Naive thymus-derived CD4-positive, alpha-beta T cell (primary cell): ENCODE data around the gene HOXD4. TPM values are rescaled to one million over a fixed set of nuclear protein-coding genes. Genes with fewer than 3 reads are reported as not detected.

Experiments used
- ATAC-seq: fragments of 150-1000 bp; cut with Tn5 transposase; 2 replicates; pipeline ENCODE4 v1.10.0; 2021; ENCODE audit warnings: mild to moderate bottlenecking, moderate library complexity
- CTCF ChIA-PET: fragments of 350-600 bp; sonication (Branson Sonifier 250); formaldehyde crosslinking; loops from one replicate; lab custom pipeline; 2021; ENCODE audit warnings: antibody characterized with exemption; lab: Charles Lee
- POLR2A ChIA-PET: fragments of 350-600 bp; sonication (Branson Sonifier 250); formaldehyde crosslinking; loops from one replicate; lab custom pipeline; 2021; ENCODE audit warnings: antibody characterized with exemption, inconsistent platforms; lab: Charles Lee
- DNase-seq, 9 donors: peaks; one replicate each; pipeline versions ENCODE4 v3.0.0 to v3.0.0-alpha.2; 2020 to 2022; ENCODE audit warnings: mixed read lengths in 1 of 9
- H3K27ac ChIP-seq: one replicate; pipeline ENCODE4 v1.7.0; 2013; ENCODE audit warnings: mild to moderate bottlenecking, low read depth, low read length, moderate library complexity
- H3K27me3 ChIP-seq, 2 donors: one replicate each; pipeline ENCODE4 v1.7.0; 2013; ENCODE audit warnings: low read length in 2 of 2, mild to moderate bottlenecking in 2 of 2, moderate library complexity in 2 of 2; ENCODE audit not compliant: control insufficient read depth in 2 of 2, insufficient read depth in 2 of 2
- H3K36me3 ChIP-seq, 3 experiments: 1 replicate in 2 of 3; 2 replicates in 1 of 3; pipeline ENCODE4 v1.7.0; 2013; ENCODE audit warnings: low read length in 3 of 3, mild to moderate bottlenecking in 3 of 3, moderate library complexity in 1 of 3; ENCODE audit not compliant: insufficient read depth in 3 of 3, control insufficient read depth in 2 of 3
- H3K4me1 ChIP-seq, 2 donors: one replicate each; pipeline ENCODE4 v1.7.0; 2013; ENCODE audit warnings: low read length in 2 of 2, mild to moderate bottlenecking in 2 of 2, moderate library complexity in 1 of 2; ENCODE audit not compliant: control insufficient read depth in 2 of 2, insufficient read depth in 2 of 2
- H3K4me3 ChIP-seq: 2 replicates; pipeline ENCODE4 v1.7.0; 2013; ENCODE audit warnings: mild to moderate bottlenecking, low read length
- H3K9me3 ChIP-seq, 3 experiments: 1 replicate in 2 of 3; 2 replicates in 1 of 3; pipeline ENCODE4 v1.7.0; 2013; ENCODE audit warnings: low read length in 3 of 3; ENCODE audit not compliant: control insufficient read depth in 2 of 3
- H3K27ac Mint-ChIP-seq, 9 donors: one replicate each; pipeline ENCODE4 v1.8.0; 2020 to 2022; ENCODE audit warnings: mixed read lengths in 9 of 9, mild to moderate bottlenecking in 8 of 9, moderate library complexity in 5 of 9, inconsistent platforms in 2 of 9
- H3K27me3 Mint-ChIP-seq, 5 donors: one replicate each; pipeline ENCODE4 v1.8.0; 2021 to 2022; ENCODE audit warnings: mixed read lengths in 5 of 5, mild to moderate bottlenecking in 1 of 5
- H3K36me3 Mint-ChIP-seq, 5 donors: one replicate each; pipeline ENCODE4 v1.8.0; 2020 to 2022; ENCODE audit warnings: mixed read lengths in 5 of 5, mild to moderate bottlenecking in 3 of 5, inconsistent platforms in 1 of 5
- H3K4me1 Mint-ChIP-seq, 7 donors: one replicate each; pipeline ENCODE4 v1.8.0; 2020 to 2022; ENCODE audit warnings: mixed read lengths in 7 of 7, mild to moderate bottlenecking in 3 of 7, inconsistent platforms in 1 of 7
- H3K4me3 Mint-ChIP-seq, 10 donors: one replicate each; pipeline ENCODE4 v1.8.0; 2020 to 2022; ENCODE audit warnings: mild to moderate bottlenecking in 10 of 10, mixed read lengths in 10 of 10, moderate library complexity in 6 of 10, inconsistent platforms in 2 of 10
- H3K9me3 Mint-ChIP-seq, 11 donors: one replicate each; pipeline ENCODE4 v1.8.0; 2020 to 2022; ENCODE audit warnings: mixed read lengths in 11 of 11, mild to moderate bottlenecking in 4 of 11, inconsistent platforms in 1 of 11, moderate library complexity in 1 of 11
- intact Hi-C, 2 donors: fragments of 100-400 bp; cut with micrococcal nuclease; formaldehyde crosslinking; loops; one replicate each; pipeline ENCODE4 v1.15.1; 2023
- polyA plus RNA-seq, 2 donors: library from polyadenylated mRNA; unstranded; fragments of 300-500 nt; fragmentation: Illumina TruSeq; gene quantifications; one replicate each; pipeline ENCODE4 v1.2.3, GENCODE V29; 2021
- total RNA-seq, 6 experiments: library from RNA in 5 of 6; stranded (reverse) in 5 of 6; gene quantifications; 1 replicate in 5 of 6; 2 replicates in 1 of 6; pipeline ENCODE4 v1.2.3 and lab custom pipeline; 2021 to 2026

The HOXD4 gene
- total and polyA plus RNA-seq, 7 experiments from 2014 or later = not detected

GRCh38 chr2:176184749-176185148 is 33.4 kb downstream of the HOXD4 start:
- Mint-ChIP-seq H3K27ac (no peak overlapping the region), H3K4me3 (no peak overlapping the region), H3K9me3 (peaks cover 0 to 7% (median 0%) of the 10 kb centered on the region in 11 donors), H3K27me3 (peaks cover 72 to 87% (median 76%) of the 10 kb centered on the region in 5 donors), H3K36me3 (peaks cover 0 to under 1% (median 0%) of the 10 kb centered on the region in 5 donors), H3K4me1 (peaks cover 11 to 21% (median 17%) of the 10 kb centered on the region in 7 donors)
- POLR2A ChIA-PET = no interaction called here
- intact Hi-C loops = no loop called here
- no peak overlapping the region for H3K27ac ChIP-seq
- peaks cover 3 to 7% of the 10 kb centered on the region in 2 donors for H3K4me1 ChIP-seq
- no peak for DNase-seq
- no peak overlapping the region for H3K4me3 ChIP-seq
- no peak for ATAC-seq
- CTCF ChIA-PET = no interaction called here
- H3K9me3 ChIP-seq = no peaks in the 10 kb centered on the region
- no peaks in the 10 kb centered on the region for H3K36me3 ChIP-seq
- peaks cover 0 to 13% of the 10 kb centered on the region in 2 donors for H3K27me3 ChIP-seq

- no peaks in the 10 kb centered on the region for H3K36me3 Mint-ChIP-seq
- ChIA-PET POLR2A (no interaction called here), CTCF (no interaction called here)
- no peak for DNase-seq
- peak overlapping the region in 4 of 10 donors; percentile 23 to 61 (median 43) for H3K4me3 Mint-ChIP-seq
- ATAC-seq = no peak
- no peak overlapping the region for H3K27ac ChIP-seq
- peaks cover 0 to 7% (median 0%) of the 10 kb centered on the region in 11 donors for H3K9me3 Mint-ChIP-seq
- peaks cover 11 to 24% (median 21%) of the 10 kb centered on the region in 7 donors for H3K4me1 Mint-ChIP-seq
- no peaks in the 10 kb centered on the region for H3K9me3 ChIP-seq
- H3K4me1 ChIP-seq = peaks cover 3 to 9% of the 10 kb centered on the region in 2 donors
- intact Hi-C loops = loop anchor here in 1 of 2 donors (2.0 kb wide), 2 partner anchors 13 to 53 kb away; no protein-coding TSS in a partner anchor
- H3K27ac Mint-ChIP-seq = no peak overlapping the region
- peaks cover 4 to 20% of the 10 kb centered on the region in 2 donors for H3K27me3 ChIP-seq
- H3K36me3 ChIP-seq = no peaks in the 10 kb centered on the region
- no peak overlapping the region for H3K4me3 ChIP-seq
- peaks cover 69 to 87% (median 77%) of the 10 kb centered on the region in 5 donors for H3K27me3 Mint-ChIP-seq
Measured at GRCh38 chr2:176186024-176186423, 34.7 kb downstream of the HOXD4 start.

- H3K27me3 ChIP-seq = peaks cover 4 to 24% of the 10 kb centered on the region in 2 donors
- intact Hi-C loops = loop anchor here in 1 of 2 donors (2.0 kb wide), 2 partner anchors 15 to 55 kb away; no protein-coding TSS in a partner anchor
Measured at GRCh38 chr2:176187200-176187898, 36.0 kb downstream of the HOXD4 start.

GRCh38 chr2:176187899-176188773 is 36.8 kb downstream of the HOXD4 start, which contains the start of gene HOXD1:
HOXD1 (plus strand) TSS chr2:176188668; CDS start chr2:176188802, 134 bp downstream.
- peak within 1 kb of the TSS; percentile 65 for H3K4me3 ChIP-seq
- Mint-ChIP-seq H3K4me3 (peak within 1 kb of the TSS; percentile 82 to 95 (median 91)), H3K36me3 (no peaks in the 10 kb centered on the region), H3K27ac (peak within 1 kb of the TSS in 3 of 9 donors; percentile 9 to 59 (median 25)), H3K9me3 (peaks cover 0 to 7% (median 0%) of the 10 kb centered on the region in 11 donors), H3K4me1 (peaks cover 11 to 24% (median 21%) of the 10 kb centered on the region in 7 donors), H3K27me3 (peaks cover 76 to 85% (median 83%) of the 10 kb centered on the region in 5 donors)
- ATAC-seq (no peak), DNase-seq (no peak)
- H3K27me3 ChIP-seq = peaks cover 4 to 24% of the 10 kb centered on the region in 2 donors
- H3K4me1 ChIP-seq = peaks cover 3 to 9% of the 10 kb centered on the region in 2 donors
- H3K9me3 ChIP-seq = no peaks in the 10 kb centered on the region
- CTCF ChIA-PET = no interaction called here
- intact Hi-C loops = loop anchor here in 1 of 2 donors (2.0 kb wide), 2 partner anchors 15 to 55 kb away; no protein-coding TSS in a partner anchor
- POLR2A ChIA-PET = no interaction called here
- no peak within 1 kb of the TSS for H3K27ac ChIP-seq
- no peaks in the 10 kb centered on the region for H3K36me3 ChIP-seq

More at GRCh38 chr2:176187200-176187898, 36.0 kb downstream of the HOXD4 start:
- ChIA-PET CTCF (no interaction called here), POLR2A (no interaction called here)
- peaks cover 11 to 24% (median 21%) of the 10 kb centered on the region in 7 donors for H3K4me1 Mint-ChIP-seq
- DNase-seq = no peak
- Histone ChIP-seq H3K4me1 (peaks cover 3 to 9% of the 10 kb centered on the region in 2 donors), H3K27ac (no peak overlapping the region), H3K36me3 (no peaks in the 10 kb centered on the region), H3K9me3 (no peaks in the 10 kb centered on the region), H3K4me3 (peak overlapping the region; percentile 65)
- no peaks in the 10 kb centered on the region for H3K36me3 Mint-ChIP-seq
- H3K9me3 Mint-ChIP-seq = peaks cover 0 to 7% (median 0%) of the 10 kb centered on the region in 11 donors
- peak overlapping the region in 1 of 9 donors; percentile 25 for H3K27ac Mint-ChIP-seq
- peak overlapping the region; percentile 82 to 95 (median 91) for H3K4me3 Mint-ChIP-seq
- peaks cover 76 to 85% (median 83%) of the 10 kb centered on the region in 5 donors for H3K27me3 Mint-ChIP-seq
- no peak for ATAC-seq

- H3K4me1 Mint-ChIP-seq = peaks cover 11 to 24% (median 21%) of the 10 kb centered on the region in 7 donors
- H3K36me3 ChIP-seq = no peaks in the 10 kb centered on the region
- peak overlapping the region; percentile 65 for H3K4me3 ChIP-seq
- ATAC-seq = no peak
- peaks cover 74 to 85% (median 83%) of the 10 kb centered on the region in 5 donors for H3K27me3 Mint-ChIP-seq
- peak in 1 of 9 donors; percentile 28 for DNase-seq
- H3K27me3 ChIP-seq = peaks cover 4 to 22% of the 10 kb centered on the region in 2 donors
- POLR2A ChIA-PET = interaction anchor here (0.7 kb wide), 1 partner anchor 277 kb away, joined by 3 read pairs; no protein-coding TSS in a partner anchor
- H3K9me3 ChIP-seq = no peaks in the 10 kb centered on the region
- CTCF ChIA-PET = no interaction called here
- H3K4me1 ChIP-seq = peaks cover 3 to 9% of the 10 kb centered on the region in 2 donors
- no peaks in the 10 kb centered on the region for H3K36me3 Mint-ChIP-seq
- H3K27ac Mint-ChIP-seq = no peak overlapping the region
- peaks cover 0 to 7% (median 0%) of the 10 kb centered on the region in 11 donors for H3K9me3 Mint-ChIP-seq
- H3K4me3 Mint-ChIP-seq = peak overlapping the region; percentile 54 to 94 (median 74)
- no peak overlapping the region for H3K27ac ChIP-seq
- intact Hi-C loops = no loop called here
Measured at GRCh38 chr2:176188774-176189680, 37.7 kb downstream of the HOXD4 start.
